ENCODE data around the gene PAPLN.

DNA sequence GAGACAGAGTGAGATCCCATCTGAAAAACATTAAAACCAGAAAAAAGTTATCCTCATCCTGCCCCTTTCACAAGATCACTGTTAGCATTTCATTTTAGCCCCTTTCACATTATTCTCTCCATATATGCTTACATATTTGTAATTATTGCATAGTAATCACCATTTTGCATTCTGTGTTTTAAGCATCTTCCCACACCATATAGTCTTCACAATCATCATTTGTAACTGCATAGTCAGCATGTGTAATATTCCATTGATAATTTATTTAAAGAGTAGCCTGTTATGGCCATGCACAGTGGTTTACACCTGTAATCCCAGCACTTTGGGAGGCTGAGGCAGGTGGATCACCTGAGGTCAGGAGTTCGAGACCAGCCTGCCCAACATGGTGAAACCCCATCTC, 11.8 kb downstream of the PAPLN start:
- TF ChIP-seq, protein P1, sequence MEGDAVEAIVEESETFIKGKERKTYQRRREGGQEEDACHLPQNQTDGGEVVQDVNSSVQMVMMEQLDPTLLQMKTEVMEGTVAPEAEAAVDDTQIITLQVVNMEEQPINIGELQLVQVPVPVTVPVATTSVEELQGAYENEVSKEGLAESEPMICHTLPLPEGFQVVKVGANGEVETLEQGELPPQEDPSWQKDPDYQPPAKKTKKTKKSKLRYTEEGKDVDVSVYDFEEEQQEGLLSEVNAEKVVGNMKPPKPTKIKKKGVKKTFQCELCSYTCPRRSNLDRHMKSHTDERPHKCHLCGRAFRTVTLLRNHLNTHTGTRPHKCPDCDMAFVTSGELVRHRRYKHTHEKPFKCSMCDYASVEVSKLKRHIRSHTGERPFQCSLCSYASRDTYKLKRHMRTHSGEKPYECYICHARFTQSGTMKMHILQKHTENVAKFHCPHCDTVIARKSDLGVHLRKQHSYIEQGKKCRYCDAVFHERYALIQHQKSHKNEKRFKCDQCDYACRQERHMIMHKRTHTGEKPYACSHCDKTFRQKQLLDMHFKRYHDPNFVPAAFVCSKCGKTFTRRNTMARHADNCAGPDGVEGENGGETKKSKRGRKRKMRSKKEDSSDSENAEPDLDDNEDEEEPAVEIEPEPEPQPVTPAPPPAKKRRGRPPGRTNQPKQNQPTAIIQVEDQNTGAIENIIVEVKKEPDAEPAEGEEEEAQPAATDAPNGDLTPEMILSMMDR (IDR thresholded peaks at IDR 0.05; ENCODE audit: low read depth, low read length): no peak
- no peak for TF ChIP-seq EZH2phosphoT487 (IDR thresholded peaks at IDR 0.05; ENCODE audit: low read depth)
